ENCODE measurements around the gene C17orf113.

The C17orf113 gene

DNA sequence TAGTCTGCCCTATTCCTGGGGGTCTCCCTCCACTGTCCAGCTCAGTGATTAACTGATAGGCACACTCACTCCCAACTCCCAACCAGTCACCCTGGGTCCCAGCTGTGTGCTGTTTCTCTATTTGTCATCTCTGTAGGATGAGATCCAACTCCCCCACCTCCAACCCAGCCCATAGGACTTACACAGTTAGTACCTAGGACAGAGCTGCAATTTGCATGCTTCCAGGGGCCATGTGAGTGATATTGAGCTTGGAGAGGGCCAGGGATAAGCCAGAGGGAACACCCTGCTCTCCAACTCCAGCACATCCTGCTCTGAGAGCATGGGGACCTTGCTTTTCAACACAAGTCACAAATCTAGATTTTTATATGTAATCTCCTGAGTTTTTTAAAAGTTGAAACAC is 8.8 kb downstream of the C17orf113 start:
- H3K36me3 ChIP-seq (ENCODE audit: control insufficient read depth in 2 of 2, insufficient read depth in 2 of 2, low read length in 2 of 2) = no peaks in the 10 kb centered on the region
- no peaks in the 10 kb centered on the region for H3K27me3 ChIP-seq (ENCODE audit: control insufficient read depth in 2 of 2, insufficient read depth in 2 of 2, low read length in 2 of 2)
- H3K9me3 ChIP-seq (ENCODE audit: control insufficient read depth in 2 of 2, low read length in 2 of 2) = no peaks in the 10 kb centered on the region
- H3K9ac ChIP-seq (ENCODE audit: low read depth in 1 of 2, low read length in 2 of 2) = no peak overlapping the region
- no peak overlapping the region for H3K27ac ChIP-seq (ENCODE audit: low read depth in 2 of 2, low read length in 2 of 2)
- no peak overlapping the region for H3K4me3 ChIP-seq (ENCODE audit: low read length in 2 of 2)
- H3K4me1 ChIP-seq (ENCODE audit: control insufficient read depth in 2 of 2, insufficient read depth in 2 of 2, low read length in 2 of 2) = no peaks in the 10 kb centered on the region

DNA sequence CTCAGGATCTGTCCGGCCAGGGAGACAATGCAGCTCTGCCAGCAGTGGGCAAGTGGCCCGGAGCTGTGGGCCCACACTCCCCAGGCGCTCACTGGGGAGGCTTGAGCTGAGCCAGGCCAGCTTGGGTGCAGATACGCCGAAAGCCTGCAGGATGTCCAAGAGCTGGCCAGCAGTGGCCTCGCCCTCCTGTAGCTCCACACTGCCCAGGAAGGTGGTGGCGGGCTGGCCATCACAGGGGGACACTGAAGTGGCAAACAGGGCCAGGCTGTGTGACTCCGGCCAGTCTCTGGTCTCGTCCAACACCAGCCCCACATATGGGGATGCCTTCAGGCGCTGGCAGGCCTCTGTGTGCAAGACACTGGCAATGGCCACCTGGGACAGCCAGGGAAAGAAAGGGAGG is 9.6 kb downstream of the C17orf113 start:
- Histone ChIP-seq H3K27ac (ENCODE audit: low read depth in 2 of 2, low read length in 2 of 2) (no peak overlapping the region), H3K4me1 (ENCODE audit: control insufficient read depth in 2 of 2, insufficient read depth in 2 of 2, low read length in 2 of 2) (no peaks in the 10 kb centered on the region), H3K27me3 (ENCODE audit: control insufficient read depth in 2 of 2, insufficient read depth in 2 of 2, low read length in 2 of 2) (no peaks in the 10 kb centered on the region)

DNA sequence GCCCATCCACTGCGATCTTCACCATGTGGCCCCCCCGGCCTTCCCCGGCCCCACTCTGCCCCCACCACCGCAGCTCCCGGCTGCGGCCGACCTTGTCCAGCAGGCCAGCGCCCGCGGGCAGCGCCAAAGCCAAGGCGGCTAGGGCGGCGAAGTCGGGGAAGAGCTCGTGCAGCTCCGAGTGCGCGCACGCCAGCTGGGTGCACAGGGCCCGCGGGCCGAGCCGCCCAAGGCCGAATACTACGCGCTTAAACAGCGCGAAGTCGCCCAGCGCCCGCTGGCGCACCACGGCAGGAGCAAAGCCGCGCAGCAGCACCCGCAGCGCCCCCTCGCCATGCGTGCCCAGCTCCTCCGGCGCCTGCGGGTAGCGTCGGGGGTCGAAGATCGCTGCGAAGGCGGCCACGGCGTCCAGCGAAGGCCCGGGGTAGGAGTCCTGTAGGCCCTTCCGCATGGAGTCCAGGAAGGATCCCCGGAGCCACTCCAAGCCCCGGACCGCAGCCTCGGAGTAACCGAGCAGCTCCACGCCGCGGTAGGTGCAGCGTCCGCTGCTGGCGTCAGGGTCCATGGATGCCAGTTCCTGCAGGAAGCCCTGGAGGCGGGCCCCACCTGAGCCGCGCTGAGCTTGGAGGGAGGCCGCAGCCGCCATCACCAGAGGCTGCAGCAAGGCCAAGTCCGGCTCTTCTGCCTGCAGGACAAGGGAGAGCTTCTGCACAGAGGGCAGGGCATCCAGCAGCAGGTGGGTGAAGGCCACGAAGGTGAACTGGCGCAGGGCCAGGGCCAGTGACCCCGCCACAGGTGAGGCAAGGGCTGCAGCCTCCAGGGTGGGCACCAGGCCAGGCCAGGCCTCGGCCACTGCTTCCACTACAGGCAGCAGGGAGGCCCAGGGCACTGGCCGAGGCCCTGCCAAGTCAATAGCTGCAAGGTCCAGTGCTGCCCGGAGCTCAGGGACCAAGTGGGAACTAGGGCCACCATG is 10.3 kb downstream of the C17orf113 start:
- no peak overlapping the region for H3K27ac ChIP-seq (ENCODE audit: low read depth in 2 of 2, low read length in 2 of 2)
- H3K4me1 ChIP-seq (ENCODE audit: control insufficient read depth in 2 of 2, insufficient read depth in 2 of 2, low read length in 2 of 2) = no peaks in the 10 kb centered on the region
- H3K9me3 ChIP-seq (ENCODE audit: control insufficient read depth in 2 of 2, low read length in 2 of 2) = no peaks in the 10 kb centered on the region
- H3K9ac ChIP-seq (ENCODE audit: low read depth in 1 of 2, low read length in 2 of 2) = no peak overlapping the region
- H3K4me3 ChIP-seq (ENCODE audit: low read length in 2 of 2) = no peak overlapping the region
- H3K27me3 ChIP-seq (ENCODE audit: control insufficient read depth in 2 of 2, insufficient read depth in 2 of 2, low read length in 2 of 2) = no peaks in the 10 kb centered on the region
- no peaks in the 10 kb centered on the region for H3K36me3 ChIP-seq (ENCODE audit: control insufficient read depth in 2 of 2, insufficient read depth in 2 of 2, low read length in 2 of 2)

More for the DNA sequence above, 9.6 kb downstream of the C17orf113 start:
- no peaks in the 10 kb centered on the region for H3K9me3 ChIP-seq (ENCODE audit: control insufficient read depth in 2 of 2, low read length in 2 of 2)
- H3K36me3 ChIP-seq (ENCODE audit: control insufficient read depth in 2 of 2, insufficient read depth in 2 of 2, low read length in 2 of 2) = no peaks in the 10 kb centered on the region
- no peak overlapping the region for H3K4me3 ChIP-seq (ENCODE audit: low read length in 2 of 2)
- H3K9ac ChIP-seq (ENCODE audit: low read depth in 1 of 2, low read length in 2 of 2) = no peak overlapping the region

DNA sequence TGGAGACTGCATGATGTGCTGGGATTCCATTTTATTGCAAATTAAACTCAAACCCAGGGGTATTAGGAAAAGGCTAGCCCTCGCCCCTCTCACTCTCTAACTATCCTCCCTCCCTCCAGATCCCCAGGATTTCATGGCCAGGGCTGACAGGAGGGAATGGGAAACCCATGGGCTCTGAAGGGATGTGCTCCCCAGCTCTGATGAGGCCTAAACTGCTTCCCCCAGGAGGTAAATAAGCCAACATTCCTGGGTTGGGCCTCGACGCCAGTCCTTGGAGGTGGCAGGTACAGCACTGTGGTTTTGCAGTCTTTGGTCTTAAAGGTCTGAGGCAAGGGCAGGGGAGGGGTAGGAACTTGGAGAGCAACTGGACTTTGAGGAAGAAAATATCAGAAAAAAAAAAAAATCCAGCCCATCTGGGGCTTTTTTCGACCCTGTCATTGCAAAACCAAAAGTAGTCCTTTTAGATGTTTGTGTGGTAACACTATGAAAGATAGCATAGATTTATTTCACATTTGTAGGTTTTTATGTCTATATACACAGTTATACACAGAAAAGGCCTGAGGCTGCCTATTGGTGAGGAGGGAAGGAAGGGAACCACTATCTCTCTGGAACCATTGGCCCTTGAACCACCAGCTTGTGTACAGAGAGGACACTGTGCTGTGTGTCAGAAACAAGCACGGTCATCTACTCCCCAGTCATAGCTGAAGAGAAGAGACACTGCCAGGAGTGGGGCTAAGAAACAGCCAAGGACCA is 12.0 kb downstream of the C17orf113 start:
- Histone ChIP-seq H3K36me3 (ENCODE audit: control insufficient read depth in 2 of 2, insufficient read depth in 2 of 2, low read length in 2 of 2) (no peaks in the 10 kb centered on the region), H3K27ac (ENCODE audit: low read depth in 2 of 2, low read length in 2 of 2) (no peak overlapping the region), H3K9ac (ENCODE audit: low read depth in 1 of 2, low read length in 2 of 2) (no peak overlapping the region)

DNA sequence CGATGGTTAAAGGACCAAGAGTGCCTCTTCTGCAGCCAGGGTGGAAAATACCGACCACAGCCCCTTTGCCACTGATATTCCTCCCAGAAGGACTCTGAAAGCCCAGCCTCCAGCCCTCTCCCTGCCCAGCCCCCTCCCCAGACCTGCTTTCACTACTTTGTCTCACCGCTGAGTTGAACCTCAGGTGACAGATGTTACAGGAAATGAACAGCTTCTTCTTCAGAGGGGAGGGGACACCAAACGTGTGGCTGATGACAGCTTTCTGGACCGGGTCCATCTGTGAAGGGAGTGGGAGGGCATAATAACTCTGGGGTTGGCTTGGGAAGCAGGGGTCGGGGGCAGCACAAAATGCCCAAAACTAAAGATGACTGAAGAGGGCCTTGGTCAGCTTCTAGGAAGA is 16.3 kb downstream of the C17orf113 start:
- Histone ChIP-seq H3K36me3 (ENCODE audit: control insufficient read depth in 2 of 2, insufficient read depth in 2 of 2, low read length in 2 of 2) (no peaks in the 10 kb centered on the region), H3K27ac (ENCODE audit: low read depth in 2 of 2, low read length in 2 of 2) (no peak overlapping the region), H3K9me3 (ENCODE audit: control insufficient read depth in 2 of 2, low read length in 2 of 2) (no peaks in the 10 kb centered on the region), H3K4me1 (ENCODE audit: control insufficient read depth in 2 of 2, insufficient read depth in 2 of 2, low read length in 2 of 2) (no peaks in the 10 kb centered on the region), H3K27me3 (ENCODE audit: control insufficient read depth in 2 of 2, insufficient read depth in 2 of 2, low read length in 2 of 2) (no peaks in the 10 kb centered on the region), H3K9ac (ENCODE audit: low read depth in 1 of 2, low read length in 2 of 2) (no peak overlapping the region), H3K4me3 (ENCODE audit: low read length in 2 of 2) (no peak overlapping the region)

More for the DNA sequence above, 12.0 kb downstream of the C17orf113 start:
- H3K4me1 ChIP-seq (ENCODE audit: control insufficient read depth in 2 of 2, insufficient read depth in 2 of 2, low read length in 2 of 2) = no peaks in the 10 kb centered on the region
- no peak overlapping the region for H3K4me3 ChIP-seq (ENCODE audit: low read length in 2 of 2)
- H3K9me3 ChIP-seq (ENCODE audit: control insufficient read depth in 2 of 2, low read length in 2 of 2) = no peaks in the 10 kb centered on the region
- H3K27me3 ChIP-seq (ENCODE audit: control insufficient read depth in 2 of 2, insufficient read depth in 2 of 2, low read length in 2 of 2) = no peaks in the 10 kb centered on the region

DNA sequence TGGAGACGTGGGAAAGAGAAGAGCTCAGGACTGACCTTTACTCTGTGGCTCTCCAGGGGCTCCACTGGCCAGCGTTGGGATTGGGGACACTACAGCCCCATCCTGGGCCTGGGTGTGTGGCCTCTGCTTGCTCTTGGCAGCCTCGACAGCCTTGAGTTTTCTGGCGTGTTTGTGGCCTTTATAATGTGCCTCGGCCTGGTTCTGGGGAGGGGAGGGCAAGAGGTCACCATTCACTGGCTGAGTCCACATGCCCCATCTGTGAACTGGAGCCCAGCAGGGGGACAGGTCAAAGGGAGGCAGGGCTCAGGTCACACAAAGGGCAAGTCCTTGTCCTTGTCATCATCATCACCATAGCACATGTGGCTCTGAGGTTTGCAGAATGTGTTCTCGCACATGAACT is 18.8 kb downstream of the C17orf113 start:
- Histone ChIP-seq H3K9me3 (ENCODE audit: control insufficient read depth in 2 of 2, low read length in 2 of 2) (no peaks in the 10 kb centered on the region), H3K27ac (ENCODE audit: low read depth in 2 of 2, low read length in 2 of 2) (no peak overlapping the region), H3K9ac (ENCODE audit: low read depth in 1 of 2, low read length in 2 of 2) (no peak overlapping the region)

DNA sequence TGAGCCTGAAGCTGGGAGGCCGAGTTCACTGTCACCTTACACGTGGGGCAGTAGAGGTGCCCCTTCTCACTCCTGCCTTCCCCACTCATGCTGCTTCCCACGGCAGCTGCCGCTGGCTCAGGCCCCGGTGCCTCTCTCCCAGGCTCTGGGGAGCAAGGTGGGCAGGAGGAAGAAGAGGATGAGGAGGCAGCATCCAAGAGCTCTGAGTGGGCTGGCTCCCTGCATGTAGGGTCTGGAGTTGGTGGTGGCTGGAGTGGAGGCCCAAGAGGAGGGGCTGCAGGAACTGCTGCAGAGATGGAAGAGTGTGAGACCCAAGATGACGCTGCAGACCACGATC is 21.6 kb downstream of the C17orf113 start:
- Histone ChIP-seq H3K4me3 (ENCODE audit: low read length in 2 of 2) (no peak overlapping the region), H3K9me3 (ENCODE audit: control insufficient read depth in 2 of 2, low read length in 2 of 2) (no peaks in the 10 kb centered on the region), H3K9ac (ENCODE audit: low read depth in 1 of 2, low read length in 2 of 2) (no peak overlapping the region), H3K27me3 (ENCODE audit: control insufficient read depth in 2 of 2, insufficient read depth in 2 of 2, low read length in 2 of 2) (no peaks in the 10 kb centered on the region), H3K36me3 (ENCODE audit: control insufficient read depth in 2 of 2, insufficient read depth in 2 of 2, low read length in 2 of 2) (peaks cover 5% of the 10 kb centered on the region in 2 donors), H3K4me1 (ENCODE audit: control insufficient read depth in 2 of 2, insufficient read depth in 2 of 2, low read length in 2 of 2) (peaks cover 15% of the 10 kb centered on the region in 2 donors), H3K27ac (ENCODE audit: low read depth in 2 of 2, low read length in 2 of 2) (no peak overlapping the region)

More for the DNA sequence above, 18.8 kb downstream of the C17orf113 start:
- H3K4me1 ChIP-seq (ENCODE audit: control insufficient read depth in 2 of 2, insufficient read depth in 2 of 2, low read length in 2 of 2) = no peaks in the 10 kb centered on the region
- no peaks in the 10 kb centered on the region for H3K27me3 ChIP-seq (ENCODE audit: control insufficient read depth in 2 of 2, insufficient read depth in 2 of 2, low read length in 2 of 2)
- no peak overlapping the region for H3K4me3 ChIP-seq (ENCODE audit: low read length in 2 of 2)
- H3K36me3 ChIP-seq (ENCODE audit: control insufficient read depth in 2 of 2, insufficient read depth in 2 of 2, low read length in 2 of 2) = no peaks in the 10 kb centered on the region

DNA sequence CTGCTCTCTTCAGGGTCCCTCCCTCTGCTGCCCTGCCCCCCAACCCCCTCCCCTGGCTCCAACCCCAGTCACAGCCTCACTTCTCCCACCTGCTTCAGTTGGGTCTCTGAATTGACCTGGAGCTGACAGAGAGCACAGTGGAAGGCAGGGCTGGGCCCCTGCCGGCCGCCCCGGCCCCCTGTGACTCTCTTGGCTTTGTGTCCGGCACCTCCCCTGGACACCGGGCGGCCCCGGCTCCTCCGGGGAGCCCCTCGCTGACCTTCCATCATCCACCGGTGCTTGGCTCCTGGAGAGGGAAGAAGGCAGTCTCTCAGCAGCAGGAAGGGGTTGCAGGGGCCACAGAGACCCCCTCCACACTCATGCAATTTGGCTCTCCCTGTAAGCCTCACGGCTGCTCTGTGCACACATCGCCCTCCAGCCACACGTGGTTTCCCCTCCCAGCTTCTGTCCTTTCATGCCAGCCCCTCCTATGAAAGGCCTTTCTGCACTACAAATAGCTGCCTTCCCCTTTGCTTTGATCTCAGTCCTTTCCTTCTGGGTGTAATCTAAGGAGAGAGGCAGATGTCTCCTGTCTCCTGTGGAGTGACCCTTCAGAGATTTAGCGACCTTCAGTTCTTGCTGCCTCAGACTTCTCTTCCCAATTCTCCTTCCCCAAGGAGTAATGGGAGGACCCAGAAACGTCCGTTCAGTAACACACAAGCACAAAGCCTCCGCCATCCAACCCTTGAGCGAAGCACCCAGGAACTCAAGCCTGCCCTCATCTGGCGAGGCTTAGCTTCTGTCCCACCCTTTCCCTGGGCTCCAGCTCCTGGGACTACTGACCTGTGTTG is 22.2 kb downstream of the C17orf113 start:
- H3K27me3 ChIP-seq (ENCODE audit: control insufficient read depth in 2 of 2, insufficient read depth in 2 of 2, low read length in 2 of 2) = no peaks in the 10 kb centered on the region
- no peak overlapping the region for H3K4me3 ChIP-seq (ENCODE audit: low read length in 2 of 2)
- no peak overlapping the region for H3K9ac ChIP-seq (ENCODE audit: low read depth in 1 of 2, low read length in 2 of 2)
- H3K36me3 ChIP-seq (ENCODE audit: control insufficient read depth in 2 of 2, insufficient read depth in 2 of 2, low read length in 2 of 2) = peaks cover 10 to 11% of the 10 kb centered on the region in 2 donors
- H3K9me3 ChIP-seq (ENCODE audit: control insufficient read depth in 2 of 2, low read length in 2 of 2) = no peaks in the 10 kb centered on the region
- peaks cover 15 to 16% of the 10 kb centered on the region in 2 donors for H3K4me1 ChIP-seq (ENCODE audit: control insufficient read depth in 2 of 2, insufficient read depth in 2 of 2, low read length in 2 of 2)
- no peak overlapping the region for H3K27ac ChIP-seq (ENCODE audit: low read depth in 2 of 2, low read length in 2 of 2)

DNA sequence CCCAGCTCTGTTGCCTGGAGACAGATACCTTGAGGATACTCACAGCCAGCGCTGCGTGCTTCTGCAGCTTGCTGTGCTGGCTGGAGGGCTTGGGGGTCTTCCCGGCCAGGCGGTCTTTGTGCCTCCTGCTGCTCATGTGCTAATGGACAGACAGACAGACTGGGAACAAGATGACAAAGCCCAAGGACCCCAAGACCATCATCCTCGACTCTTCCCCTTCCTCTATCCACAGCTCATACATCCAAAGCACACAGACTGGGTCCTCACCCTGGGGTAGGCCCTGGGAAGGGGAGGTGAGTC is 22.9 kb downstream of the C17orf113 start:
- no peak overlapping the region for H3K27ac ChIP-seq (ENCODE audit: low read depth in 2 of 2, low read length in 2 of 2)
- H3K36me3 ChIP-seq (ENCODE audit: control insufficient read depth in 2 of 2, insufficient read depth in 2 of 2, low read length in 2 of 2) = peaks cover 15 to 17% of the 10 kb centered on the region in 2 donors
- H3K9me3 ChIP-seq (ENCODE audit: control insufficient read depth in 2 of 2, low read length in 2 of 2) = no peaks in the 10 kb centered on the region
- peaks cover 15 to 16% of the 10 kb centered on the region in 2 donors for H3K4me1 ChIP-seq (ENCODE audit: control insufficient read depth in 2 of 2, insufficient read depth in 2 of 2, low read length in 2 of 2)
- no peaks in the 10 kb centered on the region for H3K27me3 ChIP-seq (ENCODE audit: control insufficient read depth in 2 of 2, insufficient read depth in 2 of 2, low read length in 2 of 2)
- H3K4me3 ChIP-seq (ENCODE audit: low read length in 2 of 2) = no peak overlapping the region
- no peak overlapping the region for H3K9ac ChIP-seq (ENCODE audit: low read depth in 1 of 2, low read length in 2 of 2)

All from mucosa of rectum (tissue), 2 donors.